Endothelial cell of umbilical vein (primary cell): ENCODE measurements around the gene HHIP.

Experiments
- EZH2 ChIP-seq: IDR thresholded peaks from 2 replicates; pipeline ENCODE4 v1.6.1; 2012; ENCODE audit warnings: borderline replicate concordance, low read depth, mild to moderate bottlenecking, moderate library complexity, low read length, inconsistent platforms; ENCODE audit not compliant: severe bottlenecking
- TF ChIP-seq, protein P1 (sequence below), 2 donors: IDR thresholded peaks; 1 replicate in 1 of 2; 2 replicates in 1 of 2; pipeline ENCODE4 v1.5.1; 2011; ENCODE audit warnings: low read length in 2 of 2, mild to moderate bottlenecking in 2 of 2, moderate library complexity in 2 of 2, control low read depth in 1 of 2, inconsistent platforms in 1 of 2, low read depth in 1 of 2; ENCODE audit not compliant: insufficient read depth in 1 of 2; ENCODE audit errors: extremely low read depth in 1 of 2
- TF ChIP-seq, protein P2 (sequence below): IDR thresholded peaks from 2 replicates; pipeline ENCODE4 v1.6.1; 2011; ENCODE audit not compliant: insufficient read depth, insufficient read length

DNA sequence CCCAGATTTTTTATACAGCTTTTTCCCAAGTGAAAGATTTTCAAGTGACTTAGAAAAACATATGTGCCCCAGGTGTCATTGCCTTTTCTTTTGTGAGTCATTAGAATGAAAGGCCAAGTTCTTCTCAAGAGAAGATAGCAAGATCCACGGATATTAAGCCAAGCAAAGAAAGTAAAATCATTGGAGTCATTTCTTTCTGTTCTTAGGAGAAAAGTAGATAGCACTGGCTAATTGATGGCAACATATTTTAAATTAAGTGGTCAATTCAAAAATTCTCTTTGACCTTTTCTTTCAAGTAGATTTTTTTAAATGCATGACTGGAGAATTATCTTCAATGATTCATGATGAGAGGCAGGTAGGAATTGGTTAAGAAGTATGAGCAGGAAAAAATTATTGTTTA is 94.4 kb downstream of the HHIP start:
- TF ChIP-seq, protein P1, sequence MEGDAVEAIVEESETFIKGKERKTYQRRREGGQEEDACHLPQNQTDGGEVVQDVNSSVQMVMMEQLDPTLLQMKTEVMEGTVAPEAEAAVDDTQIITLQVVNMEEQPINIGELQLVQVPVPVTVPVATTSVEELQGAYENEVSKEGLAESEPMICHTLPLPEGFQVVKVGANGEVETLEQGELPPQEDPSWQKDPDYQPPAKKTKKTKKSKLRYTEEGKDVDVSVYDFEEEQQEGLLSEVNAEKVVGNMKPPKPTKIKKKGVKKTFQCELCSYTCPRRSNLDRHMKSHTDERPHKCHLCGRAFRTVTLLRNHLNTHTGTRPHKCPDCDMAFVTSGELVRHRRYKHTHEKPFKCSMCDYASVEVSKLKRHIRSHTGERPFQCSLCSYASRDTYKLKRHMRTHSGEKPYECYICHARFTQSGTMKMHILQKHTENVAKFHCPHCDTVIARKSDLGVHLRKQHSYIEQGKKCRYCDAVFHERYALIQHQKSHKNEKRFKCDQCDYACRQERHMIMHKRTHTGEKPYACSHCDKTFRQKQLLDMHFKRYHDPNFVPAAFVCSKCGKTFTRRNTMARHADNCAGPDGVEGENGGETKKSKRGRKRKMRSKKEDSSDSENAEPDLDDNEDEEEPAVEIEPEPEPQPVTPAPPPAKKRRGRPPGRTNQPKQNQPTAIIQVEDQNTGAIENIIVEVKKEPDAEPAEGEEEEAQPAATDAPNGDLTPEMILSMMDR (IDR thresholded peaks at IDR 0.05; ENCODE audit: extremely low read depth in 1 of 2, insufficient read depth in 1 of 2, low read depth in 1 of 2, low read length in 2 of 2): no peak
- TF ChIP-seq, protein P2, sequence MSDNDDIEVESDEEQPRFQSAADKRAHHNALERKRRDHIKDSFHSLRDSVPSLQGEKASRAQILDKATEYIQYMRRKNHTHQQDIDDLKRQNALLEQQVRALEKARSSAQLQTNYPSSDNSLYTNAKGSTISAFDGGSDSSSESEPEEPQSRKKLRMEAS: no peak
- TF ChIP-seq EZH2: no peak
